ENCODE data around the gene MAD2L2. TPM values are rescaled to one million over a fixed set of nuclear protein-coding genes. Genes with fewer than 3 reads are reported as not detected.
A peak's percentile ranks its signal among the peaks of the same experiment; 100 is the strongest.

MAD2L2 gene
- total RNA-seq, 6 donors from 2014 or later = 20.3 to 38.8 (median 28.0) TPM

- H3K9me3 ChIP-seq = no peaks in the 10 kb centered on the region
- TF ChIP-seq POLR2AphosphoS5 (IDR thresholded peaks at IDR 0.05) (no peak), POLR2A (IDR thresholded peaks at IDR 0.05) (no peak), EP300 (IDR thresholded peaks at IDR 0.05) (no peak)
- TF ChIP-seq, protein P1, sequence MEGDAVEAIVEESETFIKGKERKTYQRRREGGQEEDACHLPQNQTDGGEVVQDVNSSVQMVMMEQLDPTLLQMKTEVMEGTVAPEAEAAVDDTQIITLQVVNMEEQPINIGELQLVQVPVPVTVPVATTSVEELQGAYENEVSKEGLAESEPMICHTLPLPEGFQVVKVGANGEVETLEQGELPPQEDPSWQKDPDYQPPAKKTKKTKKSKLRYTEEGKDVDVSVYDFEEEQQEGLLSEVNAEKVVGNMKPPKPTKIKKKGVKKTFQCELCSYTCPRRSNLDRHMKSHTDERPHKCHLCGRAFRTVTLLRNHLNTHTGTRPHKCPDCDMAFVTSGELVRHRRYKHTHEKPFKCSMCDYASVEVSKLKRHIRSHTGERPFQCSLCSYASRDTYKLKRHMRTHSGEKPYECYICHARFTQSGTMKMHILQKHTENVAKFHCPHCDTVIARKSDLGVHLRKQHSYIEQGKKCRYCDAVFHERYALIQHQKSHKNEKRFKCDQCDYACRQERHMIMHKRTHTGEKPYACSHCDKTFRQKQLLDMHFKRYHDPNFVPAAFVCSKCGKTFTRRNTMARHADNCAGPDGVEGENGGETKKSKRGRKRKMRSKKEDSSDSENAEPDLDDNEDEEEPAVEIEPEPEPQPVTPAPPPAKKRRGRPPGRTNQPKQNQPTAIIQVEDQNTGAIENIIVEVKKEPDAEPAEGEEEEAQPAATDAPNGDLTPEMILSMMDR (IDR thresholded peaks at IDR 0.05) = no peak
- 10 to 50% methylated on average over 7 to 53 of the region's 65 CpGs for WGBS, 2 donors
- ATAC-seq (ENCODE audit: low FRiP score in 2 of 2) = peak; percentile 2 to 62
- H3K4me1 ChIP-seq = peaks cover 12 to 28% (median 15%) of the 10 kb centered on the region in 4 donors
- peak overlapping the region; percentile 33 to 88 (median 76) for H3K4me3 ChIP-seq
- no peaks in the 10 kb centered on the region for H3K27me3 ChIP-seq
- peak in 1 of 2 donors; percentile 83 for DNase-seq
- peaks cover 0 to 21% (median 12%) of the 10 kb centered on the region in 4 donors for H3K36me3 ChIP-seq
- H3K27ac ChIP-seq = peak overlapping the region; percentile 83 to 93 (median 84)
Observed at GRCh38 chr1:11680270-11681070, 478 bp downstream of the MAD2L2 start.

- no peaks in the 10 kb centered on the region for H3K27me3 ChIP-seq
- WGBS, 2 donors = 96 to 100% methylated on average over 2 of the region's 2 CpGs
- H3K4me3 ChIP-seq = no peak overlapping the region
- no peak for TF ChIP-seq POLR2AphosphoS5 (IDR thresholded peaks at IDR 0.05)
- TF ChIP-seq, protein P1 (IDR thresholded peaks at IDR 0.05) = no peak
- H3K4me1 ChIP-seq = peaks cover 12 to 28% (median 15%) of the 10 kb centered on the region in 4 donors
- no peak overlapping the region for H3K27ac ChIP-seq
- ATAC-seq (ENCODE audit: low FRiP score in 2 of 2) = no peak
- H3K36me3 ChIP-seq = peaks cover 0 to 41% (median 28%) of the 10 kb centered on the region in 4 donors
- H3K9me3 ChIP-seq = no peaks in the 10 kb centered on the region
- DNase-seq = no peak
Observed at GRCh38 chr1:11678442-11678841, 2.5 kb downstream of the MAD2L2 start.

GRCh38 chr1:11676386-11677103 is 4.4 kb downstream of the MAD2L2 start:
- Histone ChIP-seq H3K36me3 (peaks cover 0 to 58% (median 41%) of the 10 kb centered on the region in 4 donors), H3K4me3 (no peak overlapping the region), H3K9me3 (no peaks in the 10 kb centered on the region), H3K27me3 (no peaks in the 10 kb centered on the region), H3K4me1 (peaks cover 11 to 24% (median 12%) of the 10 kb centered on the region in 4 donors), H3K27ac (no peak overlapping the region)
- 83 to 90% methylated on average over 1 to 10 of the region's 10 CpGs for WGBS, 2 donors
- DNase-seq (no peak), ATAC-seq (ENCODE audit: low FRiP score in 2 of 2) (no peak)
- TF ChIP-seq EP300 (IDR thresholded peaks at IDR 0.05) = no peak
- TF ChIP-seq, protein P1 (IDR thresholded peaks at IDR 0.05) = no peak
- no peak for TF ChIP-seq POLR2AphosphoS5 (IDR thresholded peaks at IDR 0.05)
- TF ChIP-seq POLR2A (IDR thresholded peaks at IDR 0.05) = no peak

DNA sequence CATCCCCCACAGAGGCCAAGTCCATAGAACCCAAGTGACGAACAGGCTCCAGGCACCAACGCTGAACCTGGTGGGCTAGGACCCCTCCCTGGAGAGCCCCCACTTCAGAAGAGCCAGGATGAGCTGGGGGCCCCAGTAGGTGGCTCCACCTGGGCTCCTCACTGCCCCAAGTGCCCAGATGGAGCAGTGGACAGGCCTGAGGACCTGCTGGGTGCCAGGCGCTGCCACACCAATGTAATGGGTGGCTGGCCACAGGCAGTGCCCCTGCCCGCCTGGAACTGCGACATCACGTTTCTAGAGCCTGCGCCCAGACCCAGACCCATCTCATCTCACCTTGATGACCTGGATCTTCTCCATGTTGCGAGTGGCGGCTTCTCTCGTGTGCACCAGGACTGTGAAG is 5.6 kb downstream of the MAD2L2 start:
- no peak for ATAC-seq (ENCODE audit: low FRiP score in 2 of 2)
- Histone ChIP-seq H3K27ac (no peak overlapping the region), H3K36me3 (peaks cover 0 to 64% (median 46%) of the 10 kb centered on the region in 4 donors), H3K4me1 (peaks cover 17 to 27% (median 20%) of the 10 kb centered on the region in 4 donors), H3K9me3 (no peaks in the 10 kb centered on the region), H3K27me3 (no peaks in the 10 kb centered on the region), H3K4me3 (no peak overlapping the region)
- WGBS, 2 donors = 94% methylated on average over 10 of the region's 10 CpGs; no CpG with 5 or more reads in 1 of the 2 donors
- TF ChIP-seq, protein P1 (IDR thresholded peaks at IDR 0.05) = no peak
- TF ChIP-seq EP300 (IDR thresholded peaks at IDR 0.05) (no peak), POLR2A (IDR thresholded peaks at IDR 0.05) (no peak), POLR2AphosphoS5 (IDR thresholded peaks at IDR 0.05) (no peak)
- peak in 1 of 2 donors; percentile 41 for DNase-seq

Measured in upper lobe of left lung (tissue), 6 donors.